Mucosa of descending colon (tissue), 3 donors: ENCODE results near the gene RFX2. TPM values are rescaled to one million over a fixed set of nuclear protein-coding genes. Genes with fewer than 3 reads are reported as not detected.

Experiments used
- ATAC-seq: fragments of 200-7000 bp; cut with Tn5 transposase; one replicate; pipeline ENCODE4 v1.9.1; 2020; ENCODE audit warnings: mild to moderate bottlenecking, moderate library complexity
- DNase-seq, 3 donors: peaks; one replicate each; pipeline ENCODE4 v3.0.0-alpha.2; 2020
- H3K36me3 ChIP-seq: fragments of 200-600 bp; one replicate; pipeline ENCODE4 v1.8.0; 2021; ENCODE audit warnings: low read depth, mild to moderate bottlenecking
- H3K4me1 ChIP-seq: fragments of 200-600 bp; one replicate; pipeline ENCODE4 v1.8.0; 2021; ENCODE audit warnings: low read depth, mild to moderate bottlenecking
- H3K4me3 ChIP-seq: fragments of 200-600 bp; one replicate; pipeline ENCODE4 v1.8.0; 2021; ENCODE audit warnings: mild to moderate bottlenecking
- H3K9me3 ChIP-seq: fragments of 200-600 bp; one replicate; pipeline ENCODE4 v1.8.0; 2021; ENCODE audit warnings: mild to moderate bottlenecking
- intact Hi-C, 2 donors: fragments of 100-400 bp; cut with DNase I in 1 of 2; cut with micrococcal nuclease in 1 of 2; formaldehyde crosslinking; loops; one replicate each; pipeline versions ENCODE4 v1.11.0 to v1.11.1; 2022; cut with DNase I, micrococcal nuclease
- total RNA-seq, 3 donors: library from RNA; stranded (reverse); fragmentation: NEBNext Ultra II Directional in 2 of 3; extraction: Animal tissue kit (Norgen Biotek cat#: 25700) in 2 of 3; gene quantifications; one replicate each; pipeline versions ENCODE4 v1.2.1 to v1.2.4, GENCODE V29; 2021 to 2023
- TF ChIP-seq, protein P1 (sequence below): fragments of 200-600 bp; IDR thresholded peaks from one replicate; pipeline ENCODE4 v1.8.0; 2022; ENCODE audit warnings: antibody characterized with exemption, mild to moderate bottlenecking
- donor health status: DM: no; HTN: no; CAD: no; lungs with moderate emphysema.
- donor health status: DM: no; HTN: no; CAD: no.
- donor health status: DM: no; HTN: yes; CAD: no.

RFX2 gene
- total RNA-seq, 3 donors from 2014 or later: 5.6 to 14.6 (median 7.2) TPM

DNA sequence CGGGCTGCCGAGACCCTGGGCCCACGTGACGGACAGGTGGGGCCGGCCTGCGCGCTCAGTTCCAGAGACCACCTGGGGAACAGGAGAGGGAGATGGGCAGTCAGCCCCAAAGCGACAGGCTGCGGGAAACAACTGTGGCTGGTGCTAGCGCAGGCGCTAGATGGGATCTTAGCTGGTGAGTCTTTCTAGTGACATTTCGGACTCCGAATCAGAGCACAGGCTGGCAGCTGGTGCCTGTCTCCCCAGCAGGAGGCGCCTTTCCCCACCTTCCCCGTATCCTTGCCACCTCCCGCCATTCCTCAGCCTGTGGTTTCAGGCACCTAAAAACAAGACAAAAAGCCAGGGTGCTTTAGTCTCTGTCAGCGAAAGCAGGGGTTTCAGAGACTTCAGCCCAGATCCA is 112.9 kb downstream of the RFX2 start:
- no peaks in the 10 kb centered on the region for H3K36me3 ChIP-seq
- intact Hi-C loops: no loop called here
- no peak for DNase-seq
- TF ChIP-seq, protein P1, sequence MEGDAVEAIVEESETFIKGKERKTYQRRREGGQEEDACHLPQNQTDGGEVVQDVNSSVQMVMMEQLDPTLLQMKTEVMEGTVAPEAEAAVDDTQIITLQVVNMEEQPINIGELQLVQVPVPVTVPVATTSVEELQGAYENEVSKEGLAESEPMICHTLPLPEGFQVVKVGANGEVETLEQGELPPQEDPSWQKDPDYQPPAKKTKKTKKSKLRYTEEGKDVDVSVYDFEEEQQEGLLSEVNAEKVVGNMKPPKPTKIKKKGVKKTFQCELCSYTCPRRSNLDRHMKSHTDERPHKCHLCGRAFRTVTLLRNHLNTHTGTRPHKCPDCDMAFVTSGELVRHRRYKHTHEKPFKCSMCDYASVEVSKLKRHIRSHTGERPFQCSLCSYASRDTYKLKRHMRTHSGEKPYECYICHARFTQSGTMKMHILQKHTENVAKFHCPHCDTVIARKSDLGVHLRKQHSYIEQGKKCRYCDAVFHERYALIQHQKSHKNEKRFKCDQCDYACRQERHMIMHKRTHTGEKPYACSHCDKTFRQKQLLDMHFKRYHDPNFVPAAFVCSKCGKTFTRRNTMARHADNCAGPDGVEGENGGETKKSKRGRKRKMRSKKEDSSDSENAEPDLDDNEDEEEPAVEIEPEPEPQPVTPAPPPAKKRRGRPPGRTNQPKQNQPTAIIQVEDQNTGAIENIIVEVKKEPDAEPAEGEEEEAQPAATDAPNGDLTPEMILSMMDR: no peak
- no peaks in the 10 kb centered on the region for H3K9me3 ChIP-seq
- H3K4me1 ChIP-seq: no peaks in the 10 kb centered on the region
- ATAC-seq: no peak
- no peak overlapping the region for H3K4me3 ChIP-seq

DNA sequence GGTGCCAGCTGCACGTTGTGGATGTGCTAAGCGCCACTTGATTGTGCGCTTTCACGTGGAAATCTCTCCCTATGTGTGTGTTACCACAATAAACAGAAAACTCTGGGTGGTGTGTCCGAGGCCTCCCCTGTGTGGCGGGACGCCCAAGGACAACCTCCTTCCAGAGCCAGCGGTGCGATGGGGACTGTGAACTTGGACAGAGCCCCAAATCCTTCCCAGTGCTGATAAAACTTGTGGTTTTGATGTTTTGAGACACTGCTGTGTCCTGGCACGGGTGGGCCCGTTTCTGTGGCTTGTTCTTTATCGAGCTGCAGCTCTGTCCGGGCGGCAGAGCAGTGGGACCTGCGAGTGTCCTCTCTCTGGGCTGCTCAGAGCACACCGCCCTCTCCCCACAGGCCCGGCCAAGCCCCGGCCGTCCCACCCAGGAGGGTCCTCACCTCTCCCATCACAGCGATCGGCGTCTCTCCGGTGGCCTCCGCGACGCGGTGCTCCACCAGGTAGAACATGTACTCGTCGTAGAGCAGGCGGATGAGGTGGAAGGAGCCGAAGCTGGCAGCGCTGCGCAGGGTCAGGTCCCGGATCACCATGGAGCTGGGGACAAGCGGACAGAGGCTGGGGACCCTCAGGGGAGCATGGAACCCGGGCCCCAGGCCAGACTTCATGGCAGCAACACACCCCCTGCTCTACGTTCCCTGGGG is 113.5 kb downstream of the RFX2 start:
- Histone ChIP-seq H3K4me3 (no peak overlapping the region), H3K9me3 (no peaks in the 10 kb centered on the region), H3K4me1 (no peaks in the 10 kb centered on the region), H3K36me3 (no peaks in the 10 kb centered on the region)
- no peak for DNase-seq
- intact Hi-C loops: no loop called here
- TF ChIP-seq, protein P1: no peak
- no peak for ATAC-seq

DNA sequence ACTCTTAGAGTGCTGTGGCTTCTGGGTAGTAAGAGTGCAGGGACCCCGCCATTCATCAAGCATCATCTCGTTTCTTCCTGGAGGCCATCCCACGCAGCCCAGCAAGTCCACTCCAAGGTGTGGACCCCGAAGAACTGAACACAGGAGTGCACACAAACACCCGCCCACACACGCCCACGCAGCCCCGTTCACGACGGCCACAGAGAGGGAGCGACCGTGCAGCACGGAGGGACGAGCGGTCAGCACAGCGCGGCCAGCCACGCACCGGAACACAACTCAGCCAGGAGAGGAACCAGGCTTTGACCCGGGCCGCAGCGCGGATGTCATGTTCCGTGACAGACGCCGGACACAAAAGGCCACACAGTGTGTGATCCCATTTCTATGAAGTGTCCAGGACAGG is 114.2 kb downstream of the RFX2 start:
- no peak overlapping the region for H3K4me3 ChIP-seq
- TF ChIP-seq, protein P1: no peak
- ATAC-seq (no peak), DNase-seq (no peak)
- H3K9me3 ChIP-seq: no peaks in the 10 kb centered on the region
- intact Hi-C loops: no loop called here
- H3K36me3 ChIP-seq: no peaks in the 10 kb centered on the region
- no peaks in the 10 kb centered on the region for H3K4me1 ChIP-seq

DNA sequence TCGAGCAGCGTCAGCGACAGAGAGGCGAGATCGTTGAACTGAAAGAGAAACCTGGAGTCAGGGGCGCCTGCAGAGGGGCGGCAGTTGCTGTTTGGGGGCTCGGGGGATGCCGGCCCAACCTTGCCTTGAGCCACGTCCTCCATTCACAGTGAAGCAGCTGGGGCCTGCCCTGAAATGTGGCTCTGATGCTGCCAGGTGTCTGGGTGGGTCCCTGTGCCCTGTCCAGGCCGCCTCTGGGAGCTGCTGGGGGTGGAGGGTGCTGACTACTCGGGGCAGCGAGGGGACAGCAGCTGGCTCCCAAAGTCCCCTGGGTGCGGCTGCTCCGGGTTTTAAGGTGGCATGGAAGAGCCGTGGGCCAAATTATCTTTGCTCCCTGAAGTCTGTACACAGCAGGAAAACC is 114.7 kb downstream of the RFX2 start:
- TF ChIP-seq, protein P1: no peak
- DNase-seq (no peak), ATAC-seq (no peak)
- no peaks in the 10 kb centered on the region for H3K36me3 ChIP-seq
- no peak overlapping the region for H3K4me3 ChIP-seq
- H3K4me1 ChIP-seq: no peaks in the 10 kb centered on the region
- H3K9me3 ChIP-seq: no peaks in the 10 kb centered on the region
- intact Hi-C loops: no loop called here

DNA sequence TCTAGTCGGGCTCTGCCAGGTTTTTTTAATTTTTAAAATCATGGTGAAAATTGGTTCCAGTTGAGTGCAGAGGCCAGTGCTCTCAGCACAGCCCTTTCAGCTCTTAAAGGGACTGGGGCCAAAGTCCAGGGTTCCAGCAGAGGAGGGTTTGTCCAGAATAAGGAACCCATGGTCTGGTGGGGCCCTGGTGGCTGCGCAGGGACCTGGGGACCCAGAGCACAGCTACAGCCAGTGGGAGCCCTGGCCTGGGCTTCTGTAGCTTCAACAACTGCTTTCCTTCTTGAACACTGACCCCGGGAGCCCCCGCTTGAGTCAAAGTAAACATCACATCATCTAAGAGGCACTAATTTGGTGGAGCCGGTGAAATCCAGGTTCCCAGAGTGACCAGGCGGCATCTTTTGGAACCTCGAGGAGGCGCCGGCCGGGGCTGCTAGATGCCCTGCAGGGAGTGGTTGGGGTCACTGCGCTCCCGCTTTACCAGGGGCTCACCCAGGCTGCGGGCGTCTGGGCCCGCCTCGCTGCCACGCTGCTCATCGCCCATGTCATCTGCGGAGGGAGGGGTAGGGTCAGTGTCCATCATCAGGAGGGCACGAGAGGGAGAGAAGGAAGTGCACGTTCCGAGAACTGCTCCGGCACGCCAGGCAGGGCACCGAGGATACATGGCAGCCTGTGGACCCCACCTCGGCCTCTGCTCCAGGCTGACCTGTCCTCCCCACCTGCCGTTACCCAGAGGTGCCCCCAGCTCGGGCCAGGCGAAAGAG is 115.7 kb downstream of the RFX2 start:
- no peaks in the 10 kb centered on the region for H3K9me3 ChIP-seq
- ATAC-seq: no peak
- intact Hi-C loops: no loop called here
- no peak overlapping the region for H3K4me3 ChIP-seq
- no peaks in the 10 kb centered on the region for H3K4me1 ChIP-seq
- no peaks in the 10 kb centered on the region for H3K36me3 ChIP-seq
- TF ChIP-seq, protein P1: no peak
- no peak for DNase-seq
